ENCODE measurements around the gene TRIM66.

TRIM66 gene

GRCh38 chr11:8654503-8654902 lies 28.0 kb downstream of the TRIM66 start:
- no peak for DNase-seq

GRCh38 chr11:8652140-8652539 lies 30.3 kb downstream of the TRIM66 start:
- DNase-seq = no peak

DNA sequence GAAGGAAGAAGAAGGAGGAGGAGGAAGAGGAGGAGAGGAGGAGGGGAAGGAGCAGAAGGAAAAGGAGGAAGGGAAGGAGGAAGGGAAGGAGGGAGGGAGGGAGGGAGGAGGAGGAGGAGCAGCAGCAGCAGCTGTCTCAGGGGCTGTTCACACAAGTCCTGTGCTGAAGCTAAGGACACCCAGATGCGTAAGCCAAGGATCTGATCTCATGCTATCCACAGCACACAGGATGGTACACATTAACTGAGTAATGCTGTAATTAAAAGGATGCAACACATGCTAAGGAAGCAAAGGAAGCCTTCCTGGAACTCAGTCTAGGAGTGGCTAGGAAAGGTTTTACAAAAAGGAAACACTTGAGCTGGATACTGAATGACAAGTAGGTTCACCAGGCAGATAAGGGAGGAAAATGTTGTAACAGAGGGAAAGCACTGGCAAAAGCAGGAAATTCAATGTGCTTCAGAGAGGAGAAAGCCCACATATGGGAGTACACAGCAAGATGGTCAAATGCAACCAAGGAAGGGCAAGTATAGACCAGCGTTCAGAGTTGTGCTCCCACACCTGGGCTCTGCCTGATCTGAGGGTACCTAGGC lies 32.0 kb downstream of the TRIM66 start:
- no peak for DNase-seq

GRCh38 chr11:8649361-8649760 lies 33.1 kb downstream of the TRIM66 start:
- DNase-seq = no peak

GRCh38 chr11:8646873-8647272 lies 35.6 kb downstream of the TRIM66 start:
- no peak for DNase-seq

GRCh38 chr11:8642196-8642841 lies 40.1 kb downstream of the TRIM66 start:
- DNase-seq = no peak

DNA sequence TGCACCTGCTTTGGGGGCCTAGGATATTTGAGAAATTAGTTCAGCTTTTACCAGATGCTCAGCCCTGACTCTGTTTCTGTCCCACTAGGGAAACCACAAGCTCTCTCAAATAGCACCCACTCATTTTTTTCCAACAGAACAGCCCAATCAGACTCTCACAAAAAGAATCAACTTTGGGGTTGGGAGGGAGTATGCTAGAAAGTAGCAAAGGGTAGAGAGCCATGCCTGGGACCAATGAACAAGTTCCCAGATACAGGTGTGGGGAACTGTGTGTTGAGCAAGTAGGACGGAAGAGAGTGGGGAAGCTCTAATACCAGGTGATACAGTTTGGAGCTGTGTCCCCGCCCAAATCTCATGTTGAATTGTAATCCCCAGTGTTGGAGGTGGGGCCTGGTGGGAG lies 41.1 kb downstream of the TRIM66 start:
- no peak for DNase-seq

DNA sequence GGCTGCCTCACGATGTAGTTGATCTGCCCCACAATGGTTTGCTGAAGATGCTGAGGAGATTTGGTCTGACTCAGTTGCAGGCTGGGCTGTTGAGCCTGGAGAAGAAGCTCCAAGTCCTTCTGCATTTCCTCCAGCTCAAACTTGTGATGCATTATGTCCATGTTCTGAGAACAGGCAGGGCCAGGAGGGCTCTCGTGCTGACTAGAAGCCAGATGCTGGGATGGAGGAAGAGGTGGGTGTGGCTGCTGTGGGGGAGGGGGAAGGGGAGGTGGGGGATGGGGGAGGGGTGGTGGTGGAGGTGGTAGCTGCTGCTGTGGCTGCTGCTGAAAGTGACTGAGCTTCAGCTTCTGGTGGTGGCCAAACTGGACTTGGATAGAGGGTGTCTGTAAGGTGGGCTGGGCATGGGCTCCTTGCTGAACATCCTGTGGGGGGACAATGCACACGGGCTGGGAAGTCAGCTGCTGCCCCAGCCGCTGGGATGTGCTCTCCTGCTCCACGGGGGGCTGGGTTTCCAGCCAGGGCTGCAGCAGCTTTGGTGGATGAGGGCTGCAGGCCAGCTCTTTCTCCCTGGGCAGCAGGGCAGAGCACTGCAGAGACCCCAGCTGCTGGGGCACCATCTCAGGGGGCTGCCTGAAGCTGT lies 42.1 kb downstream of the TRIM66 start:
- DNase-seq = no peak

GRCh38 chr11:8639655-8640054 lies 42.8 kb downstream of the TRIM66 start:
- DNase-seq = no peak

GRCh38 chr11:8638300-8638699 lies 44.2 kb downstream of the TRIM66 start:
- DNase-seq = no peak

- DNase-seq = no peak
Observed at GRCh38 chr11:8636127-8636526, 46.3 kb downstream of the TRIM66 start.

DNA sequence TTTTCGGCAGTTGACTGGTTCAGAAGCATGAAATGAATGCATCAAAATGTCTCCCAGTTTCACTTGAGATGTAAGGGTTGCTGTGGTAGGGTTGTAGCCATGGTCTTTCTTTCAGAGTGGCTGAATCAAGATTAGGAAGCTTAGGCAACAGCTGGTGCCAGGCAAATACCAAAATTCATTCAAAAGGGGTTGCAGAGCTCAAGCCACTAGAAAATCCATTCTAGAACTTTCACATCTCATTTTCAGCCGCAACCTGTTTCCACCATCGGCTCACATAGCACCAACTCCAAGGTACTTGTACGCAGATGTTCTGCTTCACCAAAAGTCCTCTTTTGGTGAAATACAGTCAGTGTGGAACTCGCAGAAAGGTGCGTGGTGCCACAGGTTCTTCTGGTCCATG lies 48.0 kb downstream of the TRIM66 start:
- no peak for DNase-seq

GRCh38 chr11:8631395-8632118 lies 50.9 kb downstream of the TRIM66 start:
- DNase-seq = no peak

- DNase-seq = no peak
Observed at GRCh38 chr11:8624698-8625097, 57.8 kb downstream of the TRIM66 start.

GRCh38 chr11:8621147-8621546 lies 61.3 kb downstream of the TRIM66 start:
- no peak for DNase-seq

DNA sequence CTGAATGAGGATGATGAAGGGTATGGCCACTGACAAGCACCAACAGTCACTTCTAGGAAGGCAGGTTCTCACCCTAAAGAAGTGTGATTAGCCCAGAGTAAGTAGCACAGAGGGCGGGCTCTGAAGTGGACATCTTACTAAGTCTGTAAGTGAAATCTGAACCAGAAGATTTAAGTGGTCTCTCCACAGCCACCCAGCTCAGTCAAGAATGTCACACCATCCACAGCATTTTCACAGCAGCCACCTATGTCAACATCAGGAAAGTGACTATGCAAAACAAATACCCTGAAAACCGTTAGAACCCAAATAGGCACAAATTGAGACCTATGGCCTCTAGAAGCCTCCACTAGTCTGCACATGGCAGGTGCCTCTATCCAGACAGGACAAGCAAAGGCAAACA lies 65.4 kb downstream of the TRIM66 start:
- no peak for DNase-seq

GRCh38 chr11:8615291-8616032 lies 67.0 kb downstream of the TRIM66 start:
- DNase-seq = no peak

GRCh38 chr11:8614497-8614896 lies 68.0 kb downstream of the TRIM66 start:
- no peak for DNase-seq

- DNase-seq = no peak
Observed at GRCh38 chr11:8613036-8613435, 69.4 kb downstream of the TRIM66 start.

GRCh38 chr11:8612522-8612921 lies 69.9 kb downstream of the TRIM66 start:
- DNase-seq = no peak

DNA sequence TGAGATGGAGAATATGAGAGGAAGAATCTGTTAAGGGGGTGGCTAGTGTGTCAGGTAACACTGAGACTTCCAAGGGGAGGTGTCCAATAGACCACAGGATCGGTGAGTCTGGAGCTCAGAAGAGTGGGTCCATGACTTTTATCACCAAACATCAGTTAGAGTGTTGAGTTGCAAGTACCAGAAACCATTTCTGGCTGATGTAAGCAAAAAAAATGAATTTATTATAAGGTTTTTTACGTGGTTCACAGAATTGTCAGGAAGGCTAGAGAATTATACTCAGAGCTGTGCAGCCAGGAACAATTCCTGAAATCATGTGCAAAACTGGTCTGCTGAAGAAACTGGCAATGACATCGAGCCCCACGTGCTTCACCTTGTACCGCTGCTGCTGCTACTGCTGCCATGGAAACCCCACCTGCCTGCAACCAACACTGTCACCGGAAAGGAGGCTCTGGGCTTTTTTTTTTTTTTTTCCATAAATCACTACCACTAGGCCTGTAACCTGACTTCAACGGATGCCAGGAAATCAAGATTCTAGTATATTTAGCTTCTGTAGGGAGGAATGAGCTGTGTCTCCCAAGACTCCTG lies 71.8 kb downstream of the TRIM66 start:
- DNase-seq = no peak

GRCh38 chr11:8608652-8609051 lies 73.8 kb downstream of the TRIM66 start:
- DNase-seq = no peak
